HepG2 (cell line): ENCODE results near the gene KANK3. TPM values are rescaled to one million over a fixed set of nuclear protein-coding genes. Genes with fewer than 3 reads are reported as not detected.
A peak's percentile ranks its signal among the peaks of the same experiment; 100 is the strongest.

Experiments used
- CCAR2 ChIP-seq: fragments of 200-400 bp; formaldehyde crosslinking; optimal IDR thresholded peaks from 2 replicates; pipeline ENCODE3; 2018; ENCODE audit warnings: low read depth, mild to moderate bottlenecking, low read length, moderate library complexity
- CEBPG ChIP-seq: IDR thresholded peaks from 2 replicates; pipeline ENCODE4 v1.6.1; 2016
- FOSL1 ChIP-seq: sonication (generic); formaldehyde crosslinking; IDR thresholded peaks from 2 replicates; pipeline ENCODE4 v1.9.0; 2021; ENCODE audit warnings: missing genetic modification reagents, borderline replicate concordance
- JDP2 ChIP-seq: sonication (generic); formaldehyde crosslinking; IDR thresholded peaks from 2 replicates; pipeline ENCODE4 v1.8.1; 2022; ENCODE audit warnings: missing genetic modification reagents, borderline replicate concordance
- MBD4 ChIP-seq: IDR thresholded peaks from 2 replicates; pipeline ENCODE4 v1.6.1; 2012; ENCODE audit warnings: low read length, inconsistent platforms, borderline replicate concordance
- NFIB ChIP-seq: sonication (generic); formaldehyde crosslinking; IDR thresholded peaks from 2 replicates; pipeline ENCODE4 v1.9.0; 2021; ENCODE audit warnings: missing genetic modification reagents, mild to moderate bottlenecking, borderline replicate concordance
- POLR2A ChIP-seq, 2 experiments: IDR thresholded peaks; 2 replicates each; pipeline ENCODE4 v1.6.1; 2011; ENCODE audit warnings: low read depth in 2 of 2, low read length in 2 of 2, mild to moderate bottlenecking in 1 of 2, moderate library complexity in 1 of 2; ENCODE audit not compliant: insufficient read depth in 1 of 2
- TRIM22 ChIP-seq: fragments of 450-650 bp; IDR thresholded peaks from 2 replicates; pipeline ENCODE4 v1.6.1; 2017
- ZBTB7B ChIP-seq: sonication (generic); formaldehyde crosslinking; IDR thresholded peaks from 2 replicates; pipeline ENCODE4 v1.4.0; 2020; ENCODE audit warnings: missing genetic modification reagents
- ZNF121 ChIP-seq: sonication (generic); formaldehyde crosslinking; IDR thresholded peaks from 2 replicates; pipeline ENCODE4 v1.5.0; 2020; ENCODE audit warnings: mild to moderate bottlenecking, missing genetic modification reagents
- ZNF335 ChIP-seq: sonication (generic); formaldehyde crosslinking; IDR thresholded peaks from 2 replicates; pipeline ENCODE4 v1.4.0; 2020; ENCODE audit warnings: missing genetic modification reagents
- ZNF703 ChIP-seq: sonication (generic); formaldehyde crosslinking; IDR thresholded peaks from 2 replicates; pipeline ENCODE4 v1.5.1; 2020; ENCODE audit warnings: missing genetic modification reagents, mild to moderate bottlenecking, moderate library complexity, borderline replicate concordance
- polyA plus RNA-seq, 8 experiments: library from polyadenylated mRNA; depleted of rRNA in 3 of 8; stranded (reverse) in 7 of 8; unstranded in 1 of 8; fragments of >200 nt; fragmentation: Illumina TruSeq in 4 of 8; extraction: Trizol in 4 of 8; gene quantifications; 2 replicates each; pipeline versions ENCODE4 v1.2.1 to v1.2.3, GENCODE V29; 2011 to 2016; ENCODE audit warnings: low read depth in 4 of 8, missing spikeins in 1 of 8, mixed read lengths in 1 of 8; ENCODE audit not compliant: insufficient read depth in 1 of 8
- total RNA-seq, 5 experiments: library from RNA; depleted of rRNA; stranded (reverse); fragments of >200 nt; fragmentation: Illumina TruSeq; extraction: Trizol; gene quantifications; 2 replicates each; pipeline ENCODE4 v1.2.3, GENCODE V29; 2016; ENCODE audit warnings: low read depth in 1 of 5
- TF ChIP-seq, protein P1 (sequence below): sonication (generic); formaldehyde crosslinking; conservative IDR thresholded peaks from 2 replicates; pipeline ENCODE4 v1.4.0; 2020; ENCODE audit warnings: missing genetic modification reagents
- TF ChIP-seq, protein P2 (sequence below): sonication (generic); formaldehyde crosslinking; IDR thresholded peaks from 2 replicates; pipeline ENCODE4 v1.8.0; 2022; ENCODE audit warnings: missing genetic modification reagents, mild to moderate bottlenecking, borderline replicate concordance

Gene KANK3
- total and polyA plus RNA-seq, 2 of the 13 experiments (the other 11 are each of a cell fraction or from before 2014, with no cell fraction given), result 0.15 to 0.20 TPM

GRCh38 chr19:8367327-8368001 lies 24.4 kb upstream of the KANK3 start (continued):
- TF ChIP-seq, protein P1, sequence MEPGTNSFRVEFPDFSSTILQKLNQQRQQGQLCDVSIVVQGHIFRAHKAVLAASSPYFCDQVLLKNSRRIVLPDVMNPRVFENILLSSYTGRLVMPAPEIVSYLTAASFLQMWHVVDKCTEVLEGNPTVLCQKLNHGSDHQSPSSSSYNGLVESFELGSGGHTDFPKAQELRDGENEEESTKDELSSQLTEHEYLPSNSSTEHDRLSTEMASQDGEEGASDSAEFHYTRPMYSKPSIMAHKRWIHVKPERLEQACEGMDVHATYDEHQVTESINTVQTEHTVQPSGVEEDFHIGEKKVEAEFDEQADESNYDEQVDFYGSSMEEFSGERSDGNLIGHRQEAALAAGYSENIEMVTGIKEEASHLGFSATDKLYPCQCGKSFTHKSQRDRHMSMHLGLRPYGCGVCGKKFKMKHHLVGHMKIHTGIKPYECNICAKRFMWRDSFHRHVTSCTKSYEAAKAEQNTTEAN, result no peak
- TF ChIP-seq MBD4, result no peak
- TF ChIP-seq ZNF121 (CRISPR knock-in tag), result peak; percentile 91
- no peak for TF ChIP-seq ZBTB7B (CRISPR knock-in tag)
- TF ChIP-seq ZNF703, result no peak
- TF ChIP-seq POLR2A (IDR thresholded peaks at IDR 0.05; ENCODE audit: insufficient read depth in 1 of 2, low read depth in 2 of 2, low read length in 2 of 2), result no peak
- TF ChIP-seq, protein P2, sequence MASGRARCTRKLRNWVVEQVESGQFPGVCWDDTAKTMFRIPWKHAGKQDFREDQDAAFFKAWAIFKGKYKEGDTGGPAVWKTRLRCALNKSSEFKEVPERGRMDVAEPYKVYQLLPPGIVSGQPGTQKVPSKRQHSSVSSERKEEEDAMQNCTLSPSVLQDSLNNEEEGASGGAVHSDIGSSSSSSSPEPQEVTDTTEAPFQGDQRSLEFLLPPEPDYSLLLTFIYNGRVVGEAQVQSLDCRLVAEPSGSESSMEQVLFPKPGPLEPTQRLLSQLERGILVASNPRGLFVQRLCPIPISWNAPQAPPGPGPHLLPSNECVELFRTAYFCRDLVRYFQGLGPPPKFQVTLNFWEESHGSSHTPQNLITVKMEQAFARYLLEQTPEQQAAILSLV (CRISPR knock-in tag), result no peak
- TF ChIP-seq CEBPG (CRISPR knock-in tag), result 0 out of 2 replicates have a peak, but pooled peaks have one; percentile 17
- no peak for TF ChIP-seq CCAR2
- TF ChIP-seq JDP2, result no peak
- TF ChIP-seq ZNF335 (CRISPR knock-in tag), result no peak
- TF ChIP-seq FOSL1 (CRISPR knock-in tag), result no peak
- TF ChIP-seq TRIM22, result no peak
- TF ChIP-seq NFIB (CRISPR knock-in tag), result no peak
